HPDE6-E6E7 (cell line): ENCODE results near the gene PLET1.
"Not testable (repeated sequence)": the region's sequence is repeated elsewhere in the genome, so short reads cannot be mapped to it uniquely, and the experiment has no call there.

Source experiments
- DNase-seq: peaks from one replicate; pipeline ENCODE4 v3.0.0; 2011; ENCODE audit warnings: missing footprints; ENCODE audit errors: extremely low spot score

PLET1 gene

GRCh38 chr11:112212290-112212689 is 48.4 kb downstream of the PLET1 start:
- DNase-seq, result no peak

GRCh38 chr11:112211536-112211935 is 49.1 kb downstream of the PLET1 start:
- DNase-seq, result no peak

- DNase-seq, result no peak
These were observed 49.8 kb downstream of the PLET1 start for GRCh38 chr11:112210890-112211289.

GRCh38 chr11:112206071-112206470 is 54.6 kb downstream of the PLET1 start:
- DNase-seq, result no peak

GRCh38 chr11:112200252-112200651 is 60.4 kb downstream of the PLET1 start:
- DNase-seq, result no peak

GRCh38 chr11:112199101-112199500 is 61.6 kb downstream of the PLET1 start:
- not testable (repeated sequence) for DNase-seq
